Memory B cell (primary cell): ENCODE data around the gene FOXB2.
A peak's percentile ranks its signal among the peaks of the same experiment; 100 is the strongest.
"Not testable (repeated sequence)": the region's sequence is repeated elsewhere in the genome, so short reads cannot be mapped to it uniquely, and the experiment has no call there.

ENCODE experiments used
- ATAC-seq: fragments of 150-1000 bp; cut with Tn5 transposase; 2 replicates; pipeline ENCODE4 v1.10.0; 2021; ENCODE audit warnings: low read depth, mild to moderate bottlenecking, moderate library complexity
- DNase-seq, 2 donors: peaks; one replicate each; pipeline ENCODE4 v3.0.0; 2022; ENCODE audit warnings: low spot score in 2 of 2
- H3K27ac Mint-ChIP-seq: one replicate; pipeline ENCODE4 v1.8.0; 2022; ENCODE audit warnings: mild to moderate bottlenecking, moderate library complexity, mixed read lengths
- H3K27me3 Mint-ChIP-seq: one replicate; pipeline ENCODE4 v1.8.0; 2022; ENCODE audit warnings: mixed read lengths
- H3K36me3 Mint-ChIP-seq: one replicate; pipeline ENCODE4 v1.8.0; 2022; ENCODE audit warnings: mild to moderate bottlenecking, mixed read lengths
- H3K4me1 Mint-ChIP-seq: one replicate; pipeline ENCODE4 v1.8.0; 2022; ENCODE audit warnings: mixed read lengths
- H3K4me3 Mint-ChIP-seq: one replicate; pipeline ENCODE4 v1.8.0; 2022; ENCODE audit warnings: mild to moderate bottlenecking, moderate library complexity, mixed read lengths
- H3K9me3 Mint-ChIP-seq: one replicate; pipeline ENCODE4 v1.8.0; 2022; ENCODE audit warnings: mixed read lengths

FOXB2 gene

GRCh38 chr9:77019236-77019925, at the start of gene FOXB2:
Gene FOXB2 (plus strand): TSS chr9:77019655. CDS start chr9:77019655, 0 bp downstream.
- Mint-ChIP-seq H3K4me3 (no peak within 1 kb of the TSS), H3K4me1 (peaks cover 4% of the 10 kb centered on the region), H3K27ac (peak within 1 kb of the TSS; percentile 70), H3K27me3 (peaks cover 32% of the 10 kb centered on the region), H3K9me3 (no peaks in the 10 kb centered on the region), H3K36me3 (no peaks in the 10 kb centered on the region)
- ATAC-seq (no peak), DNase-seq (no peak)

GRCh38 chr9:76969716-76970115, 49.7 kb upstream of the FOXB2 start:
- peaks cover 5% of the 10 kb centered on the region for H3K27me3 Mint-ChIP-seq
- no peaks in the 10 kb centered on the region for H3K36me3 Mint-ChIP-seq
- H3K27ac Mint-ChIP-seq, result no peak overlapping the region
- no peak overlapping the region for H3K4me3 Mint-ChIP-seq
- H3K9me3 Mint-ChIP-seq, result peaks cover 7% of the 10 kb centered on the region
- DNase-seq (no peak), ATAC-seq (no peak)
- no peaks in the 10 kb centered on the region for H3K4me1 Mint-ChIP-seq

- not testable (repeated sequence) for ATAC-seq
Observed at GRCh38 chr9:76978831-76979230, 40.6 kb upstream of the FOXB2 start.

GRCh38 chr9:76980566-76980965, 38.9 kb upstream of the FOXB2 start:
- no peak for DNase-seq
- H3K36me3 Mint-ChIP-seq, result no peaks in the 10 kb centered on the region
- ATAC-seq, result no peak
- H3K27me3 Mint-ChIP-seq, result peaks cover 2% of the 10 kb centered on the region
- no peak overlapping the region for H3K4me3 Mint-ChIP-seq
- no peaks in the 10 kb centered on the region for H3K4me1 Mint-ChIP-seq
- no peaks in the 10 kb centered on the region for H3K9me3 Mint-ChIP-seq
- H3K27ac Mint-ChIP-seq, result no peak overlapping the region

More at GRCh38 chr9:76978831-76979230, 40.6 kb upstream of the FOXB2 start:
- not testable (repeated sequence) for H3K4me1 Mint-ChIP-seq, H3K4me3 Mint-ChIP-seq, H3K9me3 Mint-ChIP-seq, H3K27ac Mint-ChIP-seq, DNase-seq, H3K36me3 Mint-ChIP-seq, H3K27me3 Mint-ChIP-seq

- no peak for ATAC-seq
- Mint-ChIP-seq H3K4me1 (no peaks in the 10 kb centered on the region), H3K27ac (no peak overlapping the region), H3K27me3 (no peaks in the 10 kb centered on the region), H3K36me3 (no peaks in the 10 kb centered on the region), H3K9me3 (no peaks in the 10 kb centered on the region), H3K4me3 (no peak overlapping the region)
- no peak for DNase-seq
Observed at GRCh38 chr9:76984486-76984885, 35.0 kb upstream of the FOXB2 start.

GRCh38 chr9:76985581-76985980, 33.9 kb upstream of the FOXB2 start:
- H3K36me3 Mint-ChIP-seq, result no peaks in the 10 kb centered on the region
- no peaks in the 10 kb centered on the region for H3K9me3 Mint-ChIP-seq
- no peak overlapping the region for H3K27ac Mint-ChIP-seq
- peaks cover 2% of the 10 kb centered on the region for H3K27me3 Mint-ChIP-seq
- no peak overlapping the region for H3K4me3 Mint-ChIP-seq
- no peaks in the 10 kb centered on the region for H3K4me1 Mint-ChIP-seq
- ATAC-seq (no peak), DNase-seq (no peak)

- ATAC-seq, result no peak
- no peak overlapping the region for H3K27ac Mint-ChIP-seq
- DNase-seq, result no peak
Observed at GRCh38 chr9:76987594-76988200, 31.8 kb upstream of the FOXB2 start.

GRCh38 chr9:76988941-76989340, 30.5 kb upstream of the FOXB2 start:
- no peaks in the 10 kb centered on the region for H3K4me1 Mint-ChIP-seq
- no peaks in the 10 kb centered on the region for H3K36me3 Mint-ChIP-seq
- peaks cover 6% of the 10 kb centered on the region for H3K27me3 Mint-ChIP-seq
- ATAC-seq (no peak), DNase-seq (no peak)
- no peaks in the 10 kb centered on the region for H3K9me3 Mint-ChIP-seq
- no peak overlapping the region for H3K4me3 Mint-ChIP-seq
- H3K27ac Mint-ChIP-seq, result no peak overlapping the region

More at GRCh38 chr9:76987594-76988200, 31.8 kb upstream of the FOXB2 start:
- H3K36me3 Mint-ChIP-seq, result no peaks in the 10 kb centered on the region
- no peaks in the 10 kb centered on the region for H3K9me3 Mint-ChIP-seq
- no peak overlapping the region for H3K4me3 Mint-ChIP-seq
- peaks cover 3% of the 10 kb centered on the region for H3K27me3 Mint-ChIP-seq
- H3K4me1 Mint-ChIP-seq, result no peaks in the 10 kb centered on the region

- no peak for ATAC-seq
- no peak for DNase-seq
- no peaks in the 10 kb centered on the region for H3K9me3 Mint-ChIP-seq
- no peak overlapping the region for H3K27ac Mint-ChIP-seq
- no peak overlapping the region for H3K4me3 Mint-ChIP-seq
- H3K4me1 Mint-ChIP-seq, result no peaks in the 10 kb centered on the region
- no peaks in the 10 kb centered on the region for H3K36me3 Mint-ChIP-seq
- peaks cover 6% of the 10 kb centered on the region for H3K27me3 Mint-ChIP-seq
Observed at GRCh38 chr9:76989501-76989900, 30.0 kb upstream of the FOXB2 start.

GRCh38 chr9:76996700-76997099, 22.8 kb upstream of the FOXB2 start:
- DNase-seq (no peak), ATAC-seq (no peak)
- H3K27ac Mint-ChIP-seq, result no peak overlapping the region
- no peaks in the 10 kb centered on the region for H3K4me1 Mint-ChIP-seq
- peaks cover 2% of the 10 kb centered on the region for H3K27me3 Mint-ChIP-seq
- H3K9me3 Mint-ChIP-seq, result no peaks in the 10 kb centered on the region
- no peak overlapping the region for H3K4me3 Mint-ChIP-seq
- H3K36me3 Mint-ChIP-seq, result no peaks in the 10 kb centered on the region

- Mint-ChIP-seq H3K27ac (no peak overlapping the region), H3K4me1 (no peaks in the 10 kb centered on the region), H3K27me3 (no peaks in the 10 kb centered on the region), H3K9me3 (no peaks in the 10 kb centered on the region), H3K36me3 (no peaks in the 10 kb centered on the region), H3K4me3 (no peak overlapping the region)
- ATAC-seq (no peak), DNase-seq (no peak)
Observed at GRCh38 chr9:76999261-76999660, 20.2 kb upstream of the FOXB2 start.

- ATAC-seq, result no peak
- H3K27me3 Mint-ChIP-seq, result peaks cover 1% of the 10 kb centered on the region
- H3K27ac Mint-ChIP-seq, result no peak overlapping the region
- H3K36me3 Mint-ChIP-seq, result no peaks in the 10 kb centered on the region
- H3K9me3 Mint-ChIP-seq, result no peaks in the 10 kb centered on the region
- no peak overlapping the region for H3K4me3 Mint-ChIP-seq
- DNase-seq, result no peak
- H3K4me1 Mint-ChIP-seq, result no peaks in the 10 kb centered on the region
Observed at GRCh38 chr9:77000330-77000729, 19.1 kb upstream of the FOXB2 start.

GRCh38 chr9:77003366-77003765, 16.1 kb upstream of the FOXB2 start:
- H3K27me3 Mint-ChIP-seq, result peaks cover 4% of the 10 kb centered on the region
- ATAC-seq, result no peak
- no peaks in the 10 kb centered on the region for H3K9me3 Mint-ChIP-seq
- no peaks in the 10 kb centered on the region for H3K36me3 Mint-ChIP-seq
- no peak overlapping the region for H3K27ac Mint-ChIP-seq
- no peak for DNase-seq
- no peak overlapping the region for H3K4me3 Mint-ChIP-seq
- no peaks in the 10 kb centered on the region for H3K4me1 Mint-ChIP-seq

- no peaks in the 10 kb centered on the region for H3K9me3 Mint-ChIP-seq
- H3K27me3 Mint-ChIP-seq, result peaks cover 4% of the 10 kb centered on the region
- no peak for DNase-seq
- no peak overlapping the region for H3K4me3 Mint-ChIP-seq
- no peak overlapping the region for H3K27ac Mint-ChIP-seq
- no peak for ATAC-seq
- no peaks in the 10 kb centered on the region for H3K4me1 Mint-ChIP-seq
- no peaks in the 10 kb centered on the region for H3K36me3 Mint-ChIP-seq
Observed at GRCh38 chr9:77005216-77005615, 14.2 kb upstream of the FOXB2 start.

- H3K27ac Mint-ChIP-seq, result no peak overlapping the region
- H3K4me3 Mint-ChIP-seq, result no peak overlapping the region
- H3K9me3 Mint-ChIP-seq, result no peaks in the 10 kb centered on the region
- peaks cover 8% of the 10 kb centered on the region for H3K27me3 Mint-ChIP-seq
- H3K36me3 Mint-ChIP-seq, result no peaks in the 10 kb centered on the region
- ATAC-seq (no peak), DNase-seq (no peak)
- H3K4me1 Mint-ChIP-seq, result peaks cover 4% of the 10 kb centered on the region
Observed at GRCh38 chr9:77010527-77010926, 8.9 kb upstream of the FOXB2 start.
